SJCRH30 (cell line): ENCODE results near the gene RELL1. TPM values are rescaled to one million over a fixed set of nuclear protein-coding genes. Genes with fewer than 3 reads are reported as not detected.

Source experiments
- DNase-seq, 2 experiments: peaks; one replicate each; pipeline ENCODE4 v3.0.0-alpha.2; 2015 to 2020
- H3K27ac ChIP-seq: fragments of 250-450 bp; sonication (Bioruptor Pico); 2 replicates; pipeline ENCODE4 v1.5.1; 2020; ENCODE audit warnings: mild to moderate bottlenecking, moderate library complexity
- H3K27me3 ChIP-seq: fragments of 250-450 bp; sonication (Bioruptor Pico); 2 replicates; pipeline ENCODE4 v1.5.1; 2020; ENCODE audit warnings: mild to moderate bottlenecking, moderate library complexity
- H3K36me3 ChIP-seq: fragments of 250-450 bp; sonication (Bioruptor Pico); 2 replicates; pipeline ENCODE4 v1.5.1; 2020; ENCODE audit warnings: mild to moderate bottlenecking, moderate library complexity
- H3K4me1 ChIP-seq: fragments of 250-450 bp; sonication (Bioruptor Pico); 2 replicates; pipeline ENCODE4 v1.5.1; 2020; ENCODE audit warnings: mild to moderate bottlenecking, moderate library complexity
- H3K4me3 ChIP-seq: fragments of 250-450 bp; sonication (Bioruptor Pico); 2 replicates; pipeline ENCODE4 v1.5.1; 2020; ENCODE audit warnings: mild to moderate bottlenecking, moderate library complexity
- H3K9me3 ChIP-seq: fragments of 250-450 bp; sonication (Bioruptor Pico); replicated peaks from 2 replicates; pipeline ENCODE4 v1.5.1; 2020; ENCODE audit warnings: mild to moderate bottlenecking, moderate library complexity
- total RNA-seq: library from RNA; depleted of rRNA; stranded (reverse); fragments of >200 nt; shearing (Covaris generic); gene quantifications from 2 replicates; pipeline ENCODE4 v1.2.3, GENCODE V29; 2014

The RELL1 gene
- total RNA-seq, 1 experiment from 2014 or later: 83.7 TPM

- no peak overlapping the region for H3K27ac ChIP-seq
- peaks cover 3% of the 10 kb centered on the region for H3K36me3 ChIP-seq
- no peaks in the 10 kb centered on the region for H3K27me3 ChIP-seq
- no peak for DNase-seq
- 0 out of 2 replicates have a peak, but pooled peaks cover 3% of the 10 kb centered on the region for H3K9me3 ChIP-seq
- H3K4me3 ChIP-seq: no peak overlapping the region
- peaks cover 58% of the 10 kb centered on the region for H3K4me1 ChIP-seq
Measured at GRCh38 chr4:37665333-37666320, 20.5 kb downstream of the RELL1 start.

DNA sequence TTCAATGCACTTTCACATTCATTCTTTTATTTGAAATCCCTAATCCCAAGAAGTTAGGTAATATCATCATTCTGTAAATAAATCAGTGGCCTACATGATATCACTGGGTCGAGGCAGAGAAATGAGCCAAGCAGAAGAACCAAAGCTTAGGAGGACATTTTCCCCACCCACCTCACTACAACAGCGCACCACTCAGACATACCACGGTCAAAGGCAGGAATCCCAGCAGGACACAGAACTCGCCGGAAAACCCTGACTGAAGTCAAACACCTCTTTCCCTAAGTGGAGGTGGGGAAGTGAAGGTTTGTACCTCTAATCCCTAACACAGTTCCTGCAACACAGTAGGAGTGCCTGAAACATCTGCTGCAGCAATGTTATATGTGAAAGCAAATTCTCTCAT, 21.5 kb downstream of the RELL1 start:
- Histone ChIP-seq H3K36me3 (no peaks in the 10 kb centered on the region; the same call in 1 of the 2 replicates), H3K9me3 (no peaks in the 10 kb centered on the region), H3K27me3 (no peaks in the 10 kb centered on the region), H3K27ac (no peak overlapping the region), H3K4me3 (no peak overlapping the region), H3K4me1 (peaks cover 61% of the 10 kb centered on the region)
- DNase-seq: no peak

DNA sequence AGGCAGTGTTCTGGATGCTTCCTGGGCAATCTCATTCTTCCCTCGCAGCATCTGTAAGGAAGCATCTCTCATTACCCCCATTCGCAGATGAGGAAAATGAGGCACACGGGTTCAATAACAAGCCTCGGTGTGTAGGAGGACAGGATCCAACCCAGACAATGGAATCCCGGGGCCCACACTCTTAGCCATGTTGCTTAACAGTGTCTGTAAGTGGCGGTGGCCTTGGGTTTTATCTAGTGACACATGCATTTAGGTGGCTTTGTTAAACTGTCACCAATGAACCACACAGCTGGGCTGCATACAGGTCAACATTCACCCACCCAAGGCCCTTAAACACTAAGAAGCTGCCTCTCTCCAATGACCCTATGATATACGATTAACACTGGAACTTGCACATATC, 22.6 kb downstream of the RELL1 start:
- Histone ChIP-seq H3K4me3 (no peak overlapping the region), H3K27ac (peak overlapping the region; percentile 95), H3K27me3 (no peaks in the 10 kb centered on the region), H3K4me1 (peaks cover 61% of the 10 kb centered on the region), H3K36me3 (no peaks in the 10 kb centered on the region; the same call in 1 of the 2 replicates), H3K9me3 (no peaks in the 10 kb centered on the region)
- no peak for DNase-seq

DNA sequence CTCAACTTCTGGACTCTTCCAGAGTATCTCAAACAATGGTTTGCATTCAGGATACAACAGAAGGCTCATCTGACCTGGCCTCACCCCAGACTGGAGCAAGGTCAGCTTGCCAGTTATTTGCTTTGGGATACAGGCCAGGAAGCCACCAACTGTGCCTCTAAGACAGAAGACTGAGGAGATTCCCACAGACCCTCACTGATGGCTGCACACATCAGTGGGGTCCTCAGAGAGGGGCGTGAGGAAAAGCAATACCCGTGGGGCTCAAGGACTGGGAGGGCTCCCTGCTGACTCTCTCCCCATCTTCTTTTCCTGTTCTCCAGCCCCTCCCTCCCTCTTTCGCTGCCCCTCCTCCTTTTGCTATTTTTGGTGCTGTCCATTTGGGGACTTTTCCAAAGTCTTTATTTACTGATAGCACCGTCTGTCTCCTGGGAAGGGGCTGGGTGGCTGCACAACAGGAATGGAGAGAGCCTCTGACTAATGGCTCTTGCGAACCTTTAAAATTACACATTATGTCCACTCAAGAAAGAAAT, 23.2 kb downstream of the RELL1 start:
- Histone ChIP-seq H3K36me3 (no peaks in the 10 kb centered on the region; the same call in 1 of the 2 replicates), H3K4me1 (peaks cover 61% of the 10 kb centered on the region), H3K9me3 (no peaks in the 10 kb centered on the region), H3K27me3 (no peaks in the 10 kb centered on the region), H3K27ac (peak overlapping the region; percentile 95), H3K4me3 (peak overlapping the region; percentile 14)
- DNase-seq: peak; percentile 60 to 72

GRCh38 chr4:37662251-37662650, 23.9 kb downstream of the RELL1 start:
- peak overlapping the region; percentile 95 for H3K27ac ChIP-seq
- H3K4me1 ChIP-seq: peaks cover 56% of the 10 kb centered on the region
- H3K4me3 ChIP-seq: no peak overlapping the region; the same call in 1 of the 2 replicates

GRCh38 chr4:37661772-37662171, 24.4 kb downstream of the RELL1 start:
- Histone ChIP-seq H3K9me3 (peaks cover 2% of the 10 kb centered on the region; the same call in 1 of the 2 replicates), H3K4me1 (peaks cover 52% of the 10 kb centered on the region), H3K4me3 (no peak overlapping the region), H3K27ac (peak overlapping the region; percentile 95), H3K27me3 (no peaks in the 10 kb centered on the region), H3K36me3 (peaks cover 8% of the 10 kb centered on the region)
- peak; percentile 95 for DNase-seq

More at GRCh38 chr4:37662251-37662650, 23.9 kb downstream of the RELL1 start:
- Histone ChIP-seq H3K36me3 (peaks cover 3% of the 10 kb centered on the region; the same call in 1 of the 2 replicates), H3K9me3 (no peaks in the 10 kb centered on the region), H3K27me3 (no peaks in the 10 kb centered on the region)
- peak in 1 of 2 experiments; percentile 49 for DNase-seq

DNA sequence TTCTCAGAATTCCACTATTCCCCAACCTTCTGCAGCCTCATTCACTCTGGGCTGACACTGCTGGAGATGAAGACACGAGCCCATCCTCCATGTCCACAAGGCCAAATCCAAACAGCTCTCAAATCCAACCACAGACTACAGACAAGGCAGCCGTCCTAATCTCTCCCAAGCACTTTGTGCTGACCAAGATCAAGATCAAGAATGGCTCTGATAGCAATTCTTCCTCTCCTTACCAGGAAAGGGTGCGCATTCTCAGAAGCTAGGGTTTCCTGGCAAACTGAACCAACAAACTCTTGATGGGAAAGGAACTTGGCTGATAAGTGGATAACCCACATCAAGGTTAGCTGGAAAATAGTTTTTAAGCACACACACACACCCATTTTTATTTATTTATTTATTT, 26.5 kb downstream of the RELL1 start:
- Histone ChIP-seq H3K4me1 (peaks cover 31% of the 10 kb centered on the region), H3K27me3 (no peaks in the 10 kb centered on the region), H3K4me3 (no peak overlapping the region), H3K27ac (no peak overlapping the region), H3K36me3 (peaks cover 16% of the 10 kb centered on the region), H3K9me3 (peaks cover 3% of the 10 kb centered on the region; the same call in 1 of the 2 replicates)
- no peak for DNase-seq

- Histone ChIP-seq H3K4me3 (no peak overlapping the region), H3K27me3 (no peaks in the 10 kb centered on the region), H3K4me1 (peaks cover 11% of the 10 kb centered on the region), H3K36me3 (peaks cover 23% of the 10 kb centered on the region), H3K9me3 (peaks cover 3% of the 10 kb centered on the region; the same call in 1 of the 2 replicates), H3K27ac (no peak overlapping the region)
- no peak for DNase-seq
Measured at GRCh38 chr4:37656649-37657048, 29.5 kb downstream of the RELL1 start.

- Histone ChIP-seq H3K9me3 (peaks cover 3% of the 10 kb centered on the region; the same call in 1 of the 2 replicates), H3K27me3 (no peaks in the 10 kb centered on the region), H3K27ac (no peak overlapping the region), H3K4me3 (no peak overlapping the region), H3K4me1 (peaks cover under 1% of the 10 kb centered on the region), H3K36me3 (peaks cover 23% of the 10 kb centered on the region)
- no peak for DNase-seq
Measured at GRCh38 chr4:37653601-37654000, 32.6 kb downstream of the RELL1 start.

DNA sequence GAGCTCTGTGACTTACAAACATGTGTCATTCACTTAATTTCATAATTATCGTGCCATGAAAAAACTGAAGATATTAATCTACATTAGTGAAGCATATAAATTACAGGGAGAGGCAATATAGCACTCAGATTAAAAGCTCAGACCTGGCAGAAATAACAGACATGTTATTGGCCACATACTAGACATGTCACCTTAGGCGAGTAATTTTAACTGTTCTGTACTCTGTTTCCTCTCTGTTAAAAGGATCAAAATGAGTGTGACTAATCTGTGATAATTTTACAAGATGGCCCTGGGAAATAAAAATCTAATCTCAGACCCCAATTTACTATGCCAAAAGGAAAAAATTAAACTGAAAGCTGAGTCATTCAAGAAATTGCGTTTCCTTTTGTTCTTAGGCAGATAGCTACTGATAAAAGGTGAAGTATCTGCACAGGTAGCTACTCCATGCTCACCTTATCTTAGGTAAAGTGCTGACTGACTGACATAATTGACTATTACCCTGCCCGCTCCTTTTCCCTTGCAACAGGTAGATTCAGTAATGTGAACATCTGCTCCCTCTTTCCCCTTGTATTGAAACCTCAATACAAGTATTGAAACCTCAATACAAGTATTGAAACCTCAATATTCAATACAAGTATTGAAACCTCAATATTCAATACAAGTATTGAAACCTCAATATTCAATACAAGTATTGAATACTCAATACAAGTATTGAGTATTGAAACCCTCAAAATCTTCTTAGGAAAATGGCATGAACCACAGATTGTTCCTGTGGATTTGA, 33.2 kb downstream of the RELL1 start:
- Histone ChIP-seq H3K36me3 (peaks cover 24% of the 10 kb centered on the region), H3K4me1 (peaks cover 4% of the 10 kb centered on the region), H3K27ac (no peak overlapping the region), H3K4me3 (no peak overlapping the region), H3K9me3 (peaks cover 3% of the 10 kb centered on the region; the same call in 1 of the 2 replicates), H3K27me3 (no peaks in the 10 kb centered on the region)
- DNase-seq: no peak

- no peaks in the 10 kb centered on the region for H3K27me3 ChIP-seq
- peaks cover 4% of the 10 kb centered on the region for H3K4me1 ChIP-seq
- peaks cover 2% of the 10 kb centered on the region; the same call in 1 of the 2 replicates for H3K9me3 ChIP-seq
- DNase-seq: no peak
- peaks cover 28% of the 10 kb centered on the region for H3K36me3 ChIP-seq
- H3K27ac ChIP-seq: no peak overlapping the region
- no peak overlapping the region for H3K4me3 ChIP-seq
Measured at GRCh38 chr4:37651781-37652377, 34.3 kb downstream of the RELL1 start.

DNA sequence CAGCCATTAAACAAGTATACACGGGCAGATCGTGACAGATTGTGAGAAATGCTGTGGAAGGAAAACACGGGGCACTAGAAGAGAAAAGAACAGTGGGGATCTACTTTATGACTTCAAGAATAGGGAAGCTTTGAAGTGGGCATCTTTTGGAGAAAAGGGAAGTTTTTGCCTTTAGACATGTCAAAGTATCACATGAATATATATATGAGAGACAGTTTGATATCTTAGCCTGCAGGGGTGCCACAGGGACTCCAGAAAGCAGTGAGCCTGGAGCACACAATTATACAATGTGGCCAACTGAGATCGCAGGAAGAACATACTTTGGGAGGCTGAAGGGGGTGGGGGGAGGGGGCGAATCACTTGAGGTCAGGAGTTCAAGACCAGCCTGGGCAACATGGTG, 35.7 kb downstream of the RELL1 start:
- Histone ChIP-seq H3K9me3 (no peaks in the 10 kb centered on the region), H3K27me3 (no peaks in the 10 kb centered on the region), H3K36me3 (peaks cover 27% of the 10 kb centered on the region), H3K4me1 (peaks cover 4% of the 10 kb centered on the region), H3K4me3 (no peak overlapping the region), H3K27ac (no peak overlapping the region)
- no peak for DNase-seq

- no peak for DNase-seq
- peaks cover 27% of the 10 kb centered on the region for H3K36me3 ChIP-seq
- H3K9me3 ChIP-seq: no peaks in the 10 kb centered on the region
- peaks cover 4% of the 10 kb centered on the region for H3K4me1 ChIP-seq
- no peak overlapping the region for H3K27ac ChIP-seq
- no peaks in the 10 kb centered on the region for H3K27me3 ChIP-seq
- no peak overlapping the region for H3K4me3 ChIP-seq
Measured at GRCh38 chr4:37649268-37649667, 36.9 kb downstream of the RELL1 start.
